Tibial artery (tissue), 4 donors: Measurements from ENCODE around the gene ARL4A.

ENCODE experiments used
- DNase-seq, 2 donors: peaks; one replicate each; pipeline ENCODE4 v3.0.0-alpha.2; 2019
- H3K27ac ChIP-seq, 2 donors: fragments of 200-600 bp; sonication (generic) in 1 of 2; 1 replicate in 1 of 2; 2 replicates in 1 of 2; pipeline ENCODE4 v1.5.1; 2018 to 2019; ENCODE audit warnings: mild to moderate bottlenecking in 1 of 2
- H3K27me3 ChIP-seq, 2 donors: fragments of 200-600 bp; sonication (generic) in 1 of 2; one replicate each; pipeline versions ENCODE4 v1.5.1 to v1.6.0; 2016 to 2019
- H3K36me3 ChIP-seq, 3 donors: fragments of 200-600 bp; sonication (generic) in 2 of 3; one replicate each; pipeline ENCODE4 v1.5.1; 2016 to 2019; ENCODE audit warnings: mild to moderate bottlenecking in 2 of 3
- H3K4me1 ChIP-seq, 4 donors: fragments of 200-600 bp; sonication (generic) in 2 of 4; 1 replicate in 3 of 4; 2 replicates in 1 of 4; pipeline ENCODE4 v1.5.1; 2016 to 2019
- H3K4me3 ChIP-seq, 2 donors: fragments of 200-600 bp; sonication (generic) in 1 of 2; 1 replicate in 1 of 2; 2 replicates in 1 of 2; pipeline ENCODE4 v1.5.1; 2018 to 2019; ENCODE audit warnings: mild to moderate bottlenecking in 2 of 2
- H3K9me3 ChIP-seq, 3 donors: fragments of 200-600 bp; sonication (generic) in 1 of 3; one replicate each; pipeline ENCODE4 v1.5.1; 2016 to 2019
- intact Hi-C: fragments of 100-400 bp; cut with DNase I; formaldehyde crosslinking; loops from one replicate; pipeline ENCODE4 v1.15.0; 2023; ENCODE audit warnings: low total_unique reads
- TF ChIP-seq, protein P1 (sequence below), 2 experiments: fragments of 200-600 bp in 1 of 2; fragments of 450-650 bp in 1 of 2; IDR thresholded peaks; one replicate each; pipeline ENCODE4 v1.5.1; 2017 to 2019; ENCODE audit warnings: antibody characterized with exemption in 2 of 2, mild to moderate bottlenecking in 1 of 2, moderate library complexity in 1 of 2

Gene ARL4A

DNA sequence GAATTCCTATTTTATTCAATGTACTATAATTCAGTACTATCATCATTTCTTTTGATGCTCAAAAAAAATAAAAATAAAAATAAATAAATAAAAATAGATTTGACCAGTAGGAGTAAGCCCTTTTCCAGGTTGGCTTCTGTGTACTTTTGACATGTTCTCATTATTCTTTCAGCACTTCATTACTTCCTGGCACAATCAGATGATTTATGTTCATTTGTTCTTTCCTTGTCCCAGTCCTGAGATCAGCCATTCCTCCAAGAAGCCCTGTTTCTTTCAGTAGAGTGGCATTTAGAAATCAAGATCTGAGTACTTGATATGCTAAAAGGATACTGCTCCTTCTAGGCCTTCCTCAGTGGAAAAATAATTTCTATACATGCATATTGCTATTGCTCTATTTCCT, 20.9 kb downstream of the ARL4A start:
- Histone ChIP-seq H3K4me1 (no peaks in the 10 kb centered on the region), H3K4me3 (no peak overlapping the region), H3K27ac (no peak overlapping the region), H3K27me3 (no peaks in the 10 kb centered on the region), H3K9me3 (no peaks in the 10 kb centered on the region), H3K36me3 (no peaks in the 10 kb centered on the region)
- TF ChIP-seq, protein P1, sequence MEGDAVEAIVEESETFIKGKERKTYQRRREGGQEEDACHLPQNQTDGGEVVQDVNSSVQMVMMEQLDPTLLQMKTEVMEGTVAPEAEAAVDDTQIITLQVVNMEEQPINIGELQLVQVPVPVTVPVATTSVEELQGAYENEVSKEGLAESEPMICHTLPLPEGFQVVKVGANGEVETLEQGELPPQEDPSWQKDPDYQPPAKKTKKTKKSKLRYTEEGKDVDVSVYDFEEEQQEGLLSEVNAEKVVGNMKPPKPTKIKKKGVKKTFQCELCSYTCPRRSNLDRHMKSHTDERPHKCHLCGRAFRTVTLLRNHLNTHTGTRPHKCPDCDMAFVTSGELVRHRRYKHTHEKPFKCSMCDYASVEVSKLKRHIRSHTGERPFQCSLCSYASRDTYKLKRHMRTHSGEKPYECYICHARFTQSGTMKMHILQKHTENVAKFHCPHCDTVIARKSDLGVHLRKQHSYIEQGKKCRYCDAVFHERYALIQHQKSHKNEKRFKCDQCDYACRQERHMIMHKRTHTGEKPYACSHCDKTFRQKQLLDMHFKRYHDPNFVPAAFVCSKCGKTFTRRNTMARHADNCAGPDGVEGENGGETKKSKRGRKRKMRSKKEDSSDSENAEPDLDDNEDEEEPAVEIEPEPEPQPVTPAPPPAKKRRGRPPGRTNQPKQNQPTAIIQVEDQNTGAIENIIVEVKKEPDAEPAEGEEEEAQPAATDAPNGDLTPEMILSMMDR (IDR thresholded peaks at IDR 0.05), result no peak
- DNase-seq, result no peak
- intact Hi-C loops, result no loop called here

DNA sequence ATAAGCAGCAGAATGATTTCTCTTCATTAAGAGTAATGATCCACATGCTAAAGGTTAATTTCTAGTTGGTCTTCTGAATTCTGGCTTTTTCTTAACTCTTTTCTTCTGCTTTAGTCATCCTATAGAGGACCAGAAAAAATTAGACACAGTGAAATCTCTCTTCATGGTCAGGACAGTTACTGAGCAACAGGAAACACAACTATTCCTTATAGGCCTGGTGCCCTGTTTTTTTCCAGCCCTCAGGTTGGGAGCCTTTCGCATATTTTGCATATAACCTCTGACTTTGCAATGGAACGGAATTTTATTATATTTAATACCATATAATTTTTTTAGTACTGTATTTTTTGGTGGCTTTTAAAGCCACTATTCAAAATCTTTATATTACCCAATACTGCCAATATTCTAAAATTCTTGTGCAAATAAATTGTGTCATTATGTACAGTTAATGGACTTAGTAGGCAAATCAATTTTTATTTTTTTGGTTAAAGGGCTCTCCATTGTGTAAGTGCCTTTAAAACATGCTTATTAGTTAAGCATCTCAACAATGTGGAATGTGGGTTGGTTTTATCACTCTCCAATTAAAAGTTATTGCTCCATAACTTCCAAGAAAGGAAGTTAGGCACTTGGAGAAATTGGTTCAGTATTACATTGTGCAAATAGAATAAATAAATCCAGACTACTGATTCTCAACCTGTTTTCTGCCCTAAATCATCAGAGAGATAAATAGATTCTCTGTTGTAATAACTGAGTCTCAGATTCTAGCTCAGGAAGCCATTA, 22.5 kb downstream of the ARL4A start:
- H3K9me3 ChIP-seq, result no peaks in the 10 kb centered on the region
- no peaks in the 10 kb centered on the region for H3K27me3 ChIP-seq
- no peaks in the 10 kb centered on the region for H3K36me3 ChIP-seq
- DNase-seq, result no peak
- H3K4me1 ChIP-seq, result no peaks in the 10 kb centered on the region
- TF ChIP-seq, protein P1 (IDR thresholded peaks at IDR 0.05), result no peak
- intact Hi-C loops, result no loop called here
- no peak overlapping the region for H3K4me3 ChIP-seq
- H3K27ac ChIP-seq, result no peak overlapping the region

DNA sequence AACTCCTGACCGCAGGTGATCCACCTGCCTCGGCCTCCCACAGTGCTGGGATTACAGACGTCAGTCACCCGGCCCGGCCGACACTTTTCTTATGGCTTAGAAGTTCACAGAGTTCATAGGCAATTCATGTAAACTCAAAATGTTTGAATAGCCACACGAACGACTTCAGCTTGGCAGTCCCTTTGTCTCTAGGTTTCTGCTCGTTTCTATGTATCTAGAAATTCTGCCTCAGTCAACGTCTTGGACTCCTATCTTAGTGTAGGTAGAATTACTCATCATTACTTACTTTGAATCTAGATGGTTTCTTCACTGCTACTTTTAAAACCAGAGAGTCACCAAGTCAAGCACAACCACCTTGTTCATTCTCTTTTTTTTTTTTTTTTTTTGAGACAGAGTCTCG, 23.7 kb downstream of the ARL4A start:
- DNase-seq, result no peak
- Histone ChIP-seq H3K9me3 (no peaks in the 10 kb centered on the region), H3K27ac (no peak overlapping the region), H3K4me1 (peaks cover 0 to 6% (median 1%) of the 10 kb centered on the region in 4 donors), H3K4me3 (no peak overlapping the region), H3K27me3 (no peaks in the 10 kb centered on the region), H3K36me3 (no peaks in the 10 kb centered on the region)
- intact Hi-C loops, result no loop called here
- TF ChIP-seq, protein P1 (IDR thresholded peaks at IDR 0.05), result no peak

DNA sequence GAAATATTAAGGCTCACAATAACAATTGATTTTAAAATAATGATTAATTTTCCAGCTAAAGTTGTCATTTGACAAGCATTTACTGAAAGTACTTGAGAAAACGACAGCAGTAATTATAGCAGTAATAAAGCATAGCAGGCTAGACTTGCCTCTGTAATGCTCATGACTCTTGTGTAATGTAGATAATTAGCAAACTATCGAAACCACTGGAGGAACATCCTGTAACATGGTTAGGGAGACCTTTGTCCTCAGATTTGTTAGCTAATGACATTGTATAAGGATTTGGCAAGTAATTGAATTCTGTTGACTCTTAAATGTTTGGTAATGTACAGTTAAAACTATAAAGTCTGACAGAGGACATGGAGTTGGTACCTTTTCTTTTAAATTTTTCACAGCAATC, 24.8 kb downstream of the ARL4A start:
- H3K4me3 ChIP-seq, result no peak overlapping the region
- no peaks in the 10 kb centered on the region for H3K36me3 ChIP-seq
- no peaks in the 10 kb centered on the region for H3K9me3 ChIP-seq
- intact Hi-C loops, result no loop called here
- DNase-seq, result no peak
- H3K27ac ChIP-seq, result no peak overlapping the region
- H3K4me1 ChIP-seq, result peaks cover 0 to 6% (median 1%) of the 10 kb centered on the region in 4 donors
- H3K27me3 ChIP-seq, result no peaks in the 10 kb centered on the region
- TF ChIP-seq, protein P1 (IDR thresholded peaks at IDR 0.05), result no peak

DNA sequence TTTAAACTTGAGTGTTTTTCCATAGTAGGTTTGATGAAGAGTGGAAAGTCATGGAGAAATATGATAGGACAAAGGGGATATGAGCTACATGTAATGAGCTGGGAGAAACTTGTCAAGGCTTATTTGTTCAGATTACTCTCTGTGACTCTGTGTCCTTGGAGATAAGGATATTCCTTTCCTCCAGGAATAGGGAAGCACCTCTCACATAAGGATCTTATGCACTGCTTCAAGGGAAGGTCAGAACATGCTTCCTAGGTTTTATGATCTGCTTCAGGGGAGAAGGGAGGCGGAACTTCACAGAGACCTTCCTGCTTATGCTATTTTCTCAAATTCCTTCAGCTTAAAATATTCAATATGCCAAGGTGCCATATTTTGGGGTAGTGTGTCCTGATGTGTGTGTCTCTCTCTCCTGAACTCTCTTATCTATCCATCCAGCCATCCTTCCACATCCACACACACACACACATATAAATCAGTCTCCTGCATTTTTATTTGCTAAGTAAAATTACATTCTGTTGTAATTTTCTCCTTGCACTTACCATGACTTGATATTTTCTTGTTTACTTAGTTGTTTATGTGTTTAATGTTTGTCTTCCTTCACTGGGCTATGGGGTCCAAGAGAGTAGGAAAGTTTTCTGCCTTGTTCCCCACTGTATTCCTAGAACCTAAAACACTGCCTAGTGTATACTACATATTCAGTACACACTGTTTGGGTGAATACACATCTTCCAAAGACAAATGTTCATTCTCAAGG, 26.4 kb downstream of the ARL4A start:
- TF ChIP-seq, protein P1 (IDR thresholded peaks at IDR 0.05), result no peak
- H3K4me1 ChIP-seq, result peaks cover 0 to 10% (median 6%) of the 10 kb centered on the region in 4 donors
- DNase-seq, result no peak
- H3K36me3 ChIP-seq, result no peaks in the 10 kb centered on the region
- H3K9me3 ChIP-seq, result no peaks in the 10 kb centered on the region
- intact Hi-C loops, result no loop called here
- H3K4me3 ChIP-seq, result no peak overlapping the region
- H3K27me3 ChIP-seq, result no peaks in the 10 kb centered on the region
- no peak overlapping the region for H3K27ac ChIP-seq
